ENCODE data around the gene PTPN1.
A peak's percentile ranks its signal among the peaks of the same experiment; 100 is the strongest.
"Not testable (repeated sequence)": the region's sequence is repeated elsewhere in the genome, so short reads cannot be mapped to it uniquely, and the experiment has no call there.

The PTPN1 gene

DNA sequence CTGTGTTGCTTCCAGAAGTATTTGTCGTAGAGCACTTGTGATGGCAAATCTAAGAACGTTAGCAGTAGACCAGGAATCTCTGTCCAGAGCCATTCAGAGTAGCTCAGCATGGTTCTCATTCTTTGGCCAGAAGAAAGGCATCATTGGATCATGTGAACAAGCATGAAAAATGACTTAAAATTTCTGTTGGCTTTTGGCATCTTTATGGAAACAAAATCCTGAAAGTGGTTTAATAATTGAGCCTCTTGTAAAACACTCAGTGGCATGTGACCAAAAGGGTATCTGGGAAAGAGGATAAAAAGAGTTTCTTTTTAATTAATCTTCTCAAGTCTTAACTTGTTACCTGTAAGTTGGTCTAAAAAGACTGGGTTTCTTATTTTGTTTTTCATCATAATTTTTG is 55.2 kb downstream of the PTPN1 start:
- Histone ChIP-seq H3K27me3 (replicated peaks) (no peaks in the 10 kb centered on the region), H3K36me3 (replicated peaks) (peaks cover 66% of the 10 kb centered on the region), H3K4me3 (ENCODE audit: low read depth, low read length) (no peak overlapping the region), H3K27ac (no peak overlapping the region)
- no peak for DNase-seq
- TF ChIP-seq, protein P1, sequence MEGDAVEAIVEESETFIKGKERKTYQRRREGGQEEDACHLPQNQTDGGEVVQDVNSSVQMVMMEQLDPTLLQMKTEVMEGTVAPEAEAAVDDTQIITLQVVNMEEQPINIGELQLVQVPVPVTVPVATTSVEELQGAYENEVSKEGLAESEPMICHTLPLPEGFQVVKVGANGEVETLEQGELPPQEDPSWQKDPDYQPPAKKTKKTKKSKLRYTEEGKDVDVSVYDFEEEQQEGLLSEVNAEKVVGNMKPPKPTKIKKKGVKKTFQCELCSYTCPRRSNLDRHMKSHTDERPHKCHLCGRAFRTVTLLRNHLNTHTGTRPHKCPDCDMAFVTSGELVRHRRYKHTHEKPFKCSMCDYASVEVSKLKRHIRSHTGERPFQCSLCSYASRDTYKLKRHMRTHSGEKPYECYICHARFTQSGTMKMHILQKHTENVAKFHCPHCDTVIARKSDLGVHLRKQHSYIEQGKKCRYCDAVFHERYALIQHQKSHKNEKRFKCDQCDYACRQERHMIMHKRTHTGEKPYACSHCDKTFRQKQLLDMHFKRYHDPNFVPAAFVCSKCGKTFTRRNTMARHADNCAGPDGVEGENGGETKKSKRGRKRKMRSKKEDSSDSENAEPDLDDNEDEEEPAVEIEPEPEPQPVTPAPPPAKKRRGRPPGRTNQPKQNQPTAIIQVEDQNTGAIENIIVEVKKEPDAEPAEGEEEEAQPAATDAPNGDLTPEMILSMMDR (IDR thresholded peaks at IDR 0.05; ENCODE audit: low read depth, low read length, missing control alignments), result no peak
- in situ Hi-C loops (cut with HindIII; ENCODE audit: low pct_ligation_motif_present, low sequenced_read_pairs), result no loop called here

DNA sequence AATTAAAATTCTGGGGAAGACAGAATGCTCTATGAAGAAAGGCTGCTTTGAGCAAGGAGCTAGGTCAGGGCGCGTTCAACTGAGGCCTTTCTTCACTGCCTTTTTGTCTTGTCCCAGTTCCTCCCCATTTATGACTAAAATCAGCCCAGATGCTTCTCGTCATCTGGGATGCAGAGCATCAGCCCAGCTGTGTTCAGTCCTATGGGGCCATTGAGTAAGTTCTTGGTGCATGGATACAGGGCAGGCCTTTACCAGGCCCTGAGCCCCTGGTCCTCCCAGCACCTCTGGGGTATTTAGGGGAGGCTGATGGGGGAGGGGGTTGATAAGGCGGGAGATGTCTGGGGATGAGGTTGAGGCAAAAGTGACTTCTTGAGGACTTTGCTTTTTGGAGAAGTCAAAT is 55.7 kb downstream of the PTPN1 start:
- no peak for DNase-seq
- no peaks in the 10 kb centered on the region for H3K27me3 ChIP-seq (replicated peaks)
- H3K36me3 ChIP-seq (replicated peaks), result peaks cover 65% of the 10 kb centered on the region
- TF ChIP-seq, protein P1 (IDR thresholded peaks at IDR 0.05; ENCODE audit: low read depth, low read length, missing control alignments), result no peak
- H3K4me3 ChIP-seq (ENCODE audit: low read depth, low read length), result no peak overlapping the region
- in situ Hi-C loops (cut with HindIII; ENCODE audit: low pct_ligation_motif_present, low sequenced_read_pairs), result no loop called here
- H3K27ac ChIP-seq, result no peak overlapping the region

DNA sequence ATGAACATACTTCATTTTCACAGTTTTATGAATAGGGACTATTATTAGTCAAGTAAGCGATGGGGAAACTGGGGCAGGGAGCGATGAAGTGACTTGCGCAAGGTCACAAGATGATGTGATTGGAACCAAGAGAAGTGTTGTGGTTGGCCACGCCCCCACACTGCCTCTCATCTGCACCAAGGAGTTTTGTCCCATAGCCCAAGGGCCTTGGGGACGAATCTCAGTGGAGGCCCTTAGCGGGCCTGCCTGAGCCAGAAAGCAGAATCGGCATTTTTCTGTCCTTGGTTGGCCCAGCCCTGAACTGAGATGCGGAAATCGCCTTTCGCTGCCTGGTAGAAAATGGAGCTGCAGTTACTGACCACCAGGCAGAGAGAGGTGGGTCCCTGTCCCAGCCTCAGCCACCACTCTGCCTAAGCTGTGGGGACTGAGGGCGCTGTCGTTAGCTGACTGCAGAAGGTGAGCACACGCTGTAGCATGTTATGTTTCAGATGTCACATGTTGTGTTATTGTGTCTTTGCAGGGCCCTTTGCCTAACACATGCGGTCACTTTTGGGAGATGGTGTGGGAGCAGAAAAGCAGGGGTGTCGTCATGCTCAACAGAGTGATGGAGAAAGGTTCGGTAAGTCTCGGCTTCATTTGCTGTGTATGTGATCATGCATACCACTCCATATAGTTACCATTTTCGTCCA is 57.8 kb downstream of the PTPN1 start:
- DNase-seq, result no peak
- Histone ChIP-seq H3K36me3 (replicated peaks) (peaks cover 62% of the 10 kb centered on the region), H3K27ac (no peak overlapping the region), H3K4me3 (ENCODE audit: low read depth, low read length) (no peak overlapping the region), H3K27me3 (replicated peaks) (no peaks in the 10 kb centered on the region)
- in situ Hi-C loops (cut with HindIII; ENCODE audit: low pct_ligation_motif_present, low sequenced_read_pairs), result no loop called here
- TF ChIP-seq, protein P1 (IDR thresholded peaks at IDR 0.05; ENCODE audit: low read depth, low read length, missing control alignments), result no peak

DNA sequence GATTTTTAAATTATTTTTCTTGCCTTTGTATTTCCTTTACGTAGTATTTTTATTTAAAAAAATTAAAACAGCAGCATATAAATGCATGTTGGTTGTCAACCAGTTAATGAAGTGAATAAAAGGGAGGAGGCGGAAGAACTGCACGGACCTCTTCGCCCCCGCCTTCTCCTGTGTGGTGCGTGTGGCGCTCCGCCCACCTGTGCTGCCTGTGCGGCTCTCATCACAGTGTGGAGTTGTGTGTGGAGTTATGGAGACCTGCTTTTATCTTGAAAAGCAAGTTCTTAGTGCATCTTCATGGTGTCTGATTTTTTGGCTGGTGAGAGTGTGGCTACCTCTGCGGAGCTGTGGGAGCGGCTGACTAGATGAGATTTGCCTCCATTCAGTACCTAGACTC is 58.4 kb downstream of the PTPN1 start:
- Histone ChIP-seq H3K4me3 (ENCODE audit: low read depth, low read length) (no peak overlapping the region), H3K27me3 (replicated peaks) (no peaks in the 10 kb centered on the region), H3K27ac (no peak overlapping the region), H3K36me3 (replicated peaks) (peaks cover 57% of the 10 kb centered on the region)
- in situ Hi-C loops (cut with HindIII; ENCODE audit: low pct_ligation_motif_present, low sequenced_read_pairs), result no loop called here
- TF ChIP-seq, protein P1 (IDR thresholded peaks at IDR 0.05; ENCODE audit: low read depth, low read length, missing control alignments), result no peak
- no peak for DNase-seq

DNA sequence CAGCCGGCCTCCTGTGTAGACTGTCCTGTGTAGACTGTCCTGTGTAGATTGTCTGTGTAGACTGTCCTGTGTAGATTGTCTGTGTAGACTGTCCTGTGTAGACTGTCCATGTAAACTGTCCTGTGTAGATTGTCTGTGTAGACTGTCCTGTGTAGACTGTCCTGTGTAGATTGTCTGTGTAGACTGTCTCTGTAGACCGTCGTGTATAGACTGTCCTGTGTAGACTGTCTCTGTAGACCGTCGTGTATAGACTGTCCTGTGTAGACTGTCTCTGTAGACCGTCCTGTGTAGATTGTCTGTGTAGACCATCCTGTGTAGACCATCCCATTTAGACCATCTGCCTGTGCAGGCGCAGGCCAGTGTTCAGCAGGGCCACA is 59.3 kb downstream of the PTPN1 start:
- H3K36me3 ChIP-seq (replicated peaks), result peaks cover 62% of the 10 kb centered on the region
- DNase-seq; H3K27me3 ChIP-seq (replicated peaks); H3K27ac ChIP-seq; H3K4me3 ChIP-seq (ENCODE audit: low read depth, low read length); in situ Hi-C loops (cut with HindIII; ENCODE audit: low pct_ligation_motif_present, low sequenced_read_pairs): not testable (repeated sequence)

DNA sequence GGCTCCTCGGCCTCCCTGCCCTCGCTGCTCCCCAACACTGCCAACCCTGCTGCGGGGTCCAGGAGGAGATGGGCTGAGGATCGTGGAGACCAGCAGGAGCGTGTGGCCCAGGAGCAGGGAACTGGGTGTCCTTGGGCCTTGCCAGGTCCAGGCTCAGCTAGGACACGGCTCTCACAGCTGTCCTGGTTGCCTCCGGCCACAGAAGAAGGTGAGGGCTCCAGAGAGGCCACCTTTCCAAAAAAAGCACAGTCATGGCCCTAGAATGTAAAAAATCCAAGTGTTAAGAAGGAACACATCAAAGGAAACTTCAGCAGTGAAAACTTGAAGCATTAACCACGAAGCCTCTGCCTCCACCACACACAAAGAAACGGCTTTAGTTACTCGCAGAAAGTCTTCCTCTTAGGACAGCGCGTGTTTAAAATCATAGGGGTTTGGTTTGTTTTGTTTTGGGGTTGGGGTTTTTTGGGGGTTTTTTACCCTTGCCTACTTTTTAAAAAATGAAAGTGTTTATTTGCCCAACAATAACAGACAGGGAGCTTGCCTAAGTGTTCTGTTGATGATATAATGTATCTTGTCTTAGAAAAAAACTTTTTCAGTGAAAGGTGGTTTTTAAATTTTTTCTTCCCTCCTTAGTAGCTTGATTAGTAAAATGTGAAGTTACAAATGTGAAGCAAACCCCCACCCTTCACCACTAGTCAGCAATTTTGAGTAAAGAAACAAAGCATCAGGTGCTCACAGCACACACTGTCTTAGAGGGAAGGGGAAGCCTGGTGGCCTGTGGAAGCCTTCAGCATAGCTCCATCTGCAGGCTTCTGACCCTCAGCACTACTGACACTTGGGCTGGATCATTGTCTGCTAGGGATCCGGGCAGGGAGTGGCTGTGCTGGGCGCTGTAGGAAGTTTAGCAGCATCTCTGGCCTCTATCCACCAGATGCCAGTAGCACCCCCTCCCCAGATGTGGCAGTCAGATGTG is 60.0 kb downstream of the PTPN1 start:
- Histone ChIP-seq H3K36me3 (replicated peaks) (peaks cover 63% of the 10 kb centered on the region), H3K4me3 (ENCODE audit: low read depth, low read length) (no peak overlapping the region), H3K27ac (no peak overlapping the region), H3K27me3 (replicated peaks) (no peaks in the 10 kb centered on the region)
- TF ChIP-seq, protein P1 (IDR thresholded peaks at IDR 0.05; ENCODE audit: low read depth, low read length, missing control alignments), result peak; percentile 72
- peak; percentile 34 for DNase-seq
- in situ Hi-C loops (cut with HindIII; ENCODE audit: low pct_ligation_motif_present, low sequenced_read_pairs), result no loop called here

Measured in brain microvascular endothelial cell (primary cell).